Amniotic stem cell (primary cell): Measurements from ENCODE around the gene RRH.

Experiments
- DNase-seq: peaks from one replicate; lab custom pipeline; 2025; lab: John Stamatoyannopoulos, UW

The RRH gene

GRCh38 chr4:109887071-109887470 is 59.3 kb downstream of the RRH start:
- DNase-seq: no peak

GRCh38 chr4:109890076-109890475 is 62.3 kb downstream of the RRH start:
- DNase-seq: no peak
